Measurements from ENCODE around the gene MLH3. TPM values are rescaled to one million over a fixed set of nuclear protein-coding genes. Genes with fewer than 3 reads are reported as not detected.

The MLH3 gene
- total and polyA plus RNA-seq, 2 donors (not counting 3 experiments of a cell fraction or from before 2014, with no cell fraction given) = 4.8 to 16.5 TPM

DNA sequence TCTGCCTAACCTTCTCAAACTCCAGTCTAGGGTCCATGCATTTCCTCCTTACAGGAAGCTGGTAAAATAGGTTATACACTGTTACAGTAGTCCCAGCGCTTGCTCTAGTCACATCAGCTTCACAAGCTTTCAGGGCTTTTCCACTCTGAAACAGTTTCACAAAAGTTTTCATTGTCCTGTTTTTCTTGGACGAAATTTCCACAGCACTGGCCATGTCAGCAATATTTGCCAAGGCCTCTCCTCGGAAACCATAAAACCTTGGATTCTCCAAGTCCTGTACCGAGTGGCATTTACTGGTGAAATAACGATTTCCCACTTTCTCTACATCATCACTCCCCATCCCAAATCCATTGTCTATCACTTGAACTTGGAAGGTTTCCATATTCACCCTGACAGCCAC lies 2.1 kb downstream of the MLH3 start:
- peaks cover 18% of the 10 kb centered on the region for H3K4me1 ChIP-seq (ENCODE audit: control insufficient read depth, extremely low read depth, insufficient read depth, low read length)
- no peaks in the 10 kb centered on the region for H3K9me1 ChIP-seq (replicated peaks; ENCODE audit: control insufficient read depth, extremely low read depth, insufficient read depth, low read length)
- FAIRE-seq (no peak), DNase-seq (ENCODE audit: low read depth, low spot score) (no peak)
- H3K27ac ChIP-seq (ENCODE audit: insufficient read depth, low read depth, low read length) = no peak overlapping the region
- H2AFZ ChIP-seq (ENCODE audit: low read depth, low read length) = no peak overlapping the region
- H3K79me2 ChIP-seq (ENCODE audit: control insufficient read depth, insufficient read depth, low read length) = peaks cover 2% of the 10 kb centered on the region
- H3K4me3 ChIP-seq (replicated peaks in 1 of 3; ENCODE audit: insufficient read depth in 1 of 3, low read depth in 1 of 3, low read length in 3 of 3) = no peak overlapping the region
- intact Hi-C loops (cut with micrococcal nuclease) (no loop called here), dilution Hi-C loops (cut with MboI; ENCODE audit: extremely low pct_ligation_motif_present, low sequenced_read_pairs) (no loop called here)
- no peak overlapping the region for H3K4me2 ChIP-seq (ENCODE audit: insufficient read depth, low read length)
- TF ChIP-seq POLR2AphosphoS5 (IDR thresholded peaks at IDR 0.05; ENCODE audit: insufficient read depth, low read depth, low read length) (no peak), JUN (IDR thresholded peaks at IDR 0.05; ENCODE audit: borderline replicate concordance, insufficient read depth, insufficient read length, low read depth) (no peak), FOS (IDR thresholded peaks at IDR 0.05; ENCODE audit: borderline replicate concordance, insufficient read depth, low read length) (no peak), POLR2A (IDR thresholded peaks at IDR 0.05; ENCODE audit: low read depth, low read length) (no peak), EZH2 (IDR thresholded peaks at IDR 0.05; ENCODE audit: borderline replicate concordance, low read depth, low read length, severe bottlenecking) (no peak), GATA2 (IDR thresholded peaks at IDR 0.05; ENCODE audit: insufficient read depth, insufficient read length, low read depth, low read length) (no peak), MAX (IDR thresholded peaks at IDR 0.05; ENCODE audit: insufficient read depth, insufficient read length) (no peak), MYC (IDR thresholded peaks at IDR 0.05; ENCODE audit: low read depth, low read length) (no peak)
- TF ChIP-seq, protein P1, sequence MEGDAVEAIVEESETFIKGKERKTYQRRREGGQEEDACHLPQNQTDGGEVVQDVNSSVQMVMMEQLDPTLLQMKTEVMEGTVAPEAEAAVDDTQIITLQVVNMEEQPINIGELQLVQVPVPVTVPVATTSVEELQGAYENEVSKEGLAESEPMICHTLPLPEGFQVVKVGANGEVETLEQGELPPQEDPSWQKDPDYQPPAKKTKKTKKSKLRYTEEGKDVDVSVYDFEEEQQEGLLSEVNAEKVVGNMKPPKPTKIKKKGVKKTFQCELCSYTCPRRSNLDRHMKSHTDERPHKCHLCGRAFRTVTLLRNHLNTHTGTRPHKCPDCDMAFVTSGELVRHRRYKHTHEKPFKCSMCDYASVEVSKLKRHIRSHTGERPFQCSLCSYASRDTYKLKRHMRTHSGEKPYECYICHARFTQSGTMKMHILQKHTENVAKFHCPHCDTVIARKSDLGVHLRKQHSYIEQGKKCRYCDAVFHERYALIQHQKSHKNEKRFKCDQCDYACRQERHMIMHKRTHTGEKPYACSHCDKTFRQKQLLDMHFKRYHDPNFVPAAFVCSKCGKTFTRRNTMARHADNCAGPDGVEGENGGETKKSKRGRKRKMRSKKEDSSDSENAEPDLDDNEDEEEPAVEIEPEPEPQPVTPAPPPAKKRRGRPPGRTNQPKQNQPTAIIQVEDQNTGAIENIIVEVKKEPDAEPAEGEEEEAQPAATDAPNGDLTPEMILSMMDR (IDR thresholded peaks at IDR 0.05; ENCODE audit: extremely low read depth in 1 of 2, insufficient read depth in 1 of 2, low read depth in 1 of 2, low read length in 2 of 2) = no peak
- no peaks in the 10 kb centered on the region for H4K20me1 ChIP-seq (replicated peaks; ENCODE audit: control insufficient read depth, extremely low read depth, insufficient read depth, low read length)
- POLR2A ChIA-PET = interaction anchor here (1.2 kb wide), 1 partner anchor 94 kb away, joined by 3 read pairs; the partner anchor contains the start of gene PGF
- H3K9ac ChIP-seq (replicated peaks; ENCODE audit: extremely low read depth, insufficient read depth, low read length) = no peak overlapping the region
- no peaks in the 10 kb centered on the region for H3K9me3 ChIP-seq (replicated peaks; ENCODE audit: control insufficient read depth, insufficient read depth, low read length)
- H3K36me3 ChIP-seq (ENCODE audit: control insufficient read depth in 2 of 2, extremely low read depth in 1 of 2, insufficient read depth in 2 of 2, low read length in 2 of 2) = no peaks in the 10 kb centered on the region
- H3K27me3 ChIP-seq (ENCODE audit: control insufficient read depth in 2 of 2, insufficient read depth in 2 of 2, low read length in 2 of 2) = no peaks in the 10 kb centered on the region
- BruUV-seq (replicated peaks) = no TSS peak
- CTCF ChIA-PET = no interaction called here

All from endothelial cell of umbilical vein (primary cell).